PC-3 (cell line): ENCODE results near the gene NUP133.

Experiments
- CTCF ChIP-seq: fragments of 300-600 bp; sonication (generic); conservative IDR thresholded peaks from 2 replicates; pipeline ENCODE4 v1.5.1; 2017; ENCODE audit warnings: antibody characterized with exemption, low read depth, mild to moderate bottlenecking, low read length
- EZH2 ChIP-seq: fragments of 300-600 bp; sonication (generic); IDR thresholded peaks from one replicate; pipeline ENCODE4 v1.6.1; 2017; ENCODE audit warnings: antibody characterized with exemption, mild to moderate bottlenecking, low read length; ENCODE audit not compliant: unreplicated experiment
- EZH2phosphoT487 ChIP-seq: fragments of 300-600 bp; sonication (generic); IDR thresholded peaks from 2 replicates; pipeline ENCODE4 v1.6.1; 2018; ENCODE audit warnings: mild to moderate bottlenecking, antibody characterized with exemption, low read length, borderline replicate concordance

- TF ChIP-seq CTCF (no peak), EZH2 (no peak), EZH2phosphoT487 (no peak)
Observed at GRCh38 chr1:229431284-229432115, 76.6 kb downstream of the NUP133 start.
